ENCODE results near the gene INPP5K.
"Not testable (repeated sequence)": the region's sequence is repeated elsewhere in the genome, so short reads cannot be mapped to it uniquely, and the experiment has no call there.

- not testable (repeated sequence) for TF ChIP-seq CTCF (IDR thresholded peaks at IDR 0.05; ENCODE audit: low read depth, low read length, poor library complexity, severe bottlenecking); EZH2phosphoT487 (IDR thresholded peaks at IDR 0.05; ENCODE audit: borderline replicate concordance, low read length)
Measured at GRCh38 chr17:1563471-1563785, 47.0 kb upstream of the INPP5K start.

Measured in DOHH2 (cell line).